HG02981 (cell line): ENCODE results near the gene MAML1.
"Not testable (repeated sequence)": the region's sequence is repeated elsewhere in the genome, so short reads cannot be mapped to it uniquely, and the experiment has no call there.

Experiments used
- ATAC-seq: cut with Tn5 transposase; IDR thresholded peaks from one replicate; pipeline ENCODE4 v1.9.1; 2021; ENCODE audit warnings: mild to moderate bottlenecking, moderate library complexity; ENCODE audit not compliant: unreplicated experiment

The MAML1 gene

DNA sequence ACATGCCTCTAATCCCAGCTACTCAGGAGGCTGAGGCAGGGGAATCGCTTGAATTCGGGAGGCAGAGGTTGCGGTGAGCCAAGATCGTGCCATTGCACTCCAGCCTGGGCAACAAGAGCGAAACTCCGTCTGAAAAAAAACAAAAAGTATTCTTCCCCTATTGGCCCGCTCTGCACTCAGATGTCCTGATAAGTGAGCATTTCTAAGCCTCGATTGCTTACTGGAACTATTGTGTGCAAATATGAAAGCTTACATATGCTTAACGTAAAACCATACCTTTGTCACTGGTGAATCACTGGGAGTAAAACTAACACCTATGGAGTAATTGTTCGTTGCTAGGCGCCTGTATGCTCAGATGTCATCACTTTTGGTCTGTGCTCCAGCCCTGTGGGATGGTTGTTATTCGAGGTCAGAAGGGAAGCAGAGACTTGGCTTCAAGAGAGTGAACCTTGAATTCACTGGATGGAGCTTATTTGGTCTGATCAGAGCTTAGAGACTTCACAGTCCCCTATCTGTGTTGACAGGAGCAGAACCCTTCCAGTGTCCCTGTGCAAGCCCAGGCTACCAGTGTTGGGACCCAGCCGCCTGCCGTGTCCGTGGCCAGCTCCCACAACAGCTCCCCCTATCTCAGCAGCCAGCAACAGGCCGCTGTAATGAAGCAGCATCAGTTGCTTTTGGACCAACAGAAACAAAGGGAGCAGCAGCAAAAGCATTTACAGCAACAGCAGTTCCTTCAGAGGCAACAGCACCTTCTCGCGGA is 35.9 kb downstream of the MAML1 start:
- no peak for ATAC-seq

DNA sequence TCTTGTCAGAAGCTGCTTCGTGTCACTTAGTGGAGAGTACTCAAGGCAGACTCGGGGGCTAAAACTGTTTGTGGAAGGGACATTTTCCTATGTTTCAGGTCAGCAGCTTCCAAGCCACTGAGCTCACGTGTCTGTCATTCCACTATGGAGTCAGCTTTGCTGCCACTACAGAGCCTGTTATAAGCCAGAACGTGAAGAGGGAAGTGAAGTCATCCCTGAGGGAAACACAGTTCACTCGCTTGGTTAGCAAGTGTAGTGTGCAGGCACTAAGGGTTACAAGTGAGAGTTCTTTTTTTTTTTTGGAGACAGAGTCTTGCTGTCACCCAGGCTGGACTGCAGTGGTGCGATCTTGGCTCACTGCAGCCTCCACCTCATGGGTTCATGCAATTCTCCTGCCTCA is 36.6 kb downstream of the MAML1 start:
- no peak for ATAC-seq

DNA sequence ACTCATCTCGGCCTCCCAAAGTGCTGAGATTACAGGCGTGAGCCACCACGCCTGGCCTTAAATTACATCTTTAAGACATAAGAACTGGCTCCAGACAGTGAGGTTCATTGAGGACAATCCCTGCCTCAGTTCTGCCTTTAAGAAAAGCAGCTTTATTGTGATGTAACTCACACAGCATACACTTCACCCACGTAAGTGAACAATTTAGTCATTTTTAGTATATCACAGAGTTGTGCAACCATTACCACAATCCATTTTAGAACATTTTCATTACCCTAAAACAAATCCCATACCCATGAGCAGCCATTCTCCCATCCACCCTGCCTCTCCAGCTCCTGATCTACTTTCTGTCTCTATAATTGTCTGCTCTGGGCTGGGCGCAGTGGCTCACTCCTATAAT is 37.2 kb downstream of the MAML1 start:
- no peak for ATAC-seq

DNA sequence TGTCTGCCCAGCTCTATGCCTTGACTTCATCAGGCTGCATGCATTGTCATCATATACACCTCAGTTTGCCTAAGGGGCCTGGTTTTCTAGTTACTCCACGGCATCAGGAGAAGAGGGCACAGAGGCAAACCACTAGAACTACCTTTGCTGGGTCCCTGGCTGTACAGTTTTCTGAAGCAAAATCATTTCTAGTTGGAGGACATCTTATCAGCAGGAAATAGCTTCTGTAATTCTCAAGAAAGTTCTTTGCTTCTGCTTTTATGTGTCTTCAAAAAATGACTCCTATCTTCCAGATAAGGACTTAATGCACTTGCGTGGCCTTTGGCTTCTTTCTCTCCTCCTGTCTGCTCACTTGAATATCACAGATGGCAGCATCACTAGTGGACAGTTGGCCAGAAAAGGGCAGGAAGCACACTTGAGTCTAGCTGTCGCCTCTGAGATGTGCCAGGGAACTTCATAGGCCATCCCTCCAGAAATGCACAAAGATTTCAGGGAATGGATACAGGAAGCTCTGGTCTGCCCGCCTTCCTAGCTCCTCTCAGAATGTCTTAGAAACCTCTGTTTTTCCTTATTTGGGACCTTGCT is 38.8 kb downstream of the MAML1 start:
- ATAC-seq, result no peak

DNA sequence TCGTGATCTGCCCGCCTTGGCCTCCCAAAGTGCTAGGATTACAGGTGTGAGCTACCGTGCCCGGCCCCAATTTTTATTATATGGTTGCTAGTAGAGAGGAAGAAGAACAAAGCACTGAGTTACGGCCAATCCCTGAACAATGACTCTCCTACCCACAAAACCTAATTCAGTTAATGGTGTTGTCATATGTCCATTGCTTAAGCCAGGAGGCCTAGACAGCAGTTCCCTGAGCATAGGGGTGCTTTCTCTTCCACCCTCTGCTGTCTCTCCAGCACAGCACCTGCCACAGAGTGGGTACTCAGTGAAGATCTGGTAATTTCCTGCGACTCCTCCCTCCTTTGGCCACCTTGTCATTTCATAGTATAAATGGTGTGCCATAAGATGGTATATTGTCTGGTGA is 39.7 kb downstream of the MAML1 start:
- ATAC-seq, result no peak

DNA sequence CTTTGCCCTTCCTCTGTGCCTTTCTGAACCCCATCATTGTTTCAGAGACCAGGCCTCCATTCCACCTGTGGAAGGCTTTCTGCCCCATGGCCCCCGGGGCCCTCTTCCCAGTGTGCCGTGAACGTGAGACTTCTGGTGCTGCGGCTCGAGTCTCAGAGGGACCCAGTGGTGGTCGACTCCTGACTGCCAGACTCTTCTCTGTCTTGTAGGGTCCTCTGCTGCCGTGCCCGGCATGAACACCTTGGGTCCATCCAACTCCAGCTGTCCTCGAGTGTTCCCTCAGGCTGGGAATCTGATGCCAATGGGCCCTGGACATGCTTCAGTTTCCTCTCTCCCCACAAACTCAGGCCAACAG is 41.0 kb downstream of the MAML1 start:
- no peak for ATAC-seq

DNA sequence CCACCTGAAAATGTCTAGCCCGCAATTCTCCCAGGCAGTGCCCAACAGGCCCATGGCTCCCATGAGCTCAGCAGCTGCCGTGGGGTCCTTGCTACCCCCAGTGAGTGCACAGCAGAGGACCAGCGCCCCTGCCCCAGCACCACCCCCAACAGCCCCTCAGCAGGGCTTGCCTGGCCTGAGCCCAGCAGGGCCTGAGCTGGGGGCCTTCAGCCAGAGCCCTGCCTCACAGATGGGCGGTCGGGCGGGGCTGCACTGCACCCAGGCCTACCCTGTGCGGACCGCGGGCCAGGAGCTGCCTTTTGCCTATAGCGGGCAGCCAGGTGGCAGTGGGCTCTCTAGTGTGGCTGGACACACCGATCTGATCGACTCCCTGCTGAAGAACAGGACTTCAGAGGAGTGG is 41.8 kb downstream of the MAML1 start:
- no peak for ATAC-seq

DNA sequence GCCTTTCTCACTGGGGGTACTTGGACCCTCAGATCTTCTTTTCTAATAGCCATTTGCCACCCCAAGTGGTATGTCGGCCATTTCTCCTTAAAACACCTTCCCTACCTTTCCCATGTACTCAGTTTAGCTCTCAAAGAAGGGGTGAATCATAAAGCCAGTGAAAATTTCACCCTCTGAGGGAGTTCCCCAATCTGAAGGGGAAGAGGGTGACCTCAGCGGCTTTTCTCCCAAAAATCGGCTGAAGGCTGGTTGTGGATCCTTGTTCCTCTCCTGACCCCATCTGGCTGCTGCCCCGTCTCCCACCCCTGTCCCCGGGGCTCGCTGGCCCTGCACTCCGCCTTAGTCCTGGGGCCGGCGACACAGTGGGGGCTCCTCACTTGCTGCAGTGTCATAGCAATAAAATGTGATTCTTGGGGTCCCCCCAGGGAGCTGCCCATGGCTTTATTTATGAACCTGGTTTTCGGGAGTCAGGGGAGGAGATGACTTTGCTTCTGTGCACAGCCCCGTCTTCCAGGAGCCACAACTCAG is 43.9 kb downstream of the MAML1 start:
- ATAC-seq, result no peak

DNA sequence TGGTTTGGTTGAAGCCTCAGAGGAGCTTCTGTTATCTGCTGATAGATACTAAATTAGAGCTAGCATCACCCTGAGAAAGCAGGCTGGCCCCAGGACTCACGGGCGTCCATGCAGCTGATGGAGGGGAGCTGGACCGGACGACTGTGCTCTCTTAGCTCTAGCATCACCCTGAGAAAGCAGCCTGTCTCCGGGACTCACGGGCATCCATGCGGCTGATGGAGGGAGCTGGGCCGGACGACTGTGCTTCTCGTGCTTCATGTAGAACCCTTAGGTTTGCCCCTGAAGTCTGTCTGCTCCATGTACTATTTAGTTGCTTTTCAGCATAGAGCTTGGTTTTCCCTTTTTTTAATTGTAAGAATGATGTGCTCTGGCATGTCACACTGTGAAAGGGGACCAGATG is 44.8 kb downstream of the MAML1 start:
- ATAC-seq, result no peak

DNA sequence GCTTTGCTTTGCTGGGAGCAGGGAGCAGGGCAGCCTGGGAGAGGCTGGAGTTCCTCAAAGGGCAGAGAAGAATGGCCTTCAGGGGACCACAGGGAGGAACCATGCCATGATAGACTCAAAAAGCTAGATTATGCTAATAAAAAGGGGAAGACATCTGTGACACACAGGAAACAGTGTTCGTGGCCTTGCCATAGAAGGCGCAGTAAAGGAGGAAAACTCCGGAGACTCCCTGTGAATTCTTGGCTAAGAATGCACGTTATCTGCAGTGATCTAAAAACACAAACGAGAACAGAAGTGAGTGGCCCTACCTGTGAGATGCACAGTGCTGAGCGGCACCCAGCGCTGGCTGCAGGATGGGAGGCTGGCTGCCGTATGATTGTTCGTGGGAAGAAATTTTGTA is 45.3 kb downstream of the MAML1 start:
- ATAC-seq, result no peak

DNA sequence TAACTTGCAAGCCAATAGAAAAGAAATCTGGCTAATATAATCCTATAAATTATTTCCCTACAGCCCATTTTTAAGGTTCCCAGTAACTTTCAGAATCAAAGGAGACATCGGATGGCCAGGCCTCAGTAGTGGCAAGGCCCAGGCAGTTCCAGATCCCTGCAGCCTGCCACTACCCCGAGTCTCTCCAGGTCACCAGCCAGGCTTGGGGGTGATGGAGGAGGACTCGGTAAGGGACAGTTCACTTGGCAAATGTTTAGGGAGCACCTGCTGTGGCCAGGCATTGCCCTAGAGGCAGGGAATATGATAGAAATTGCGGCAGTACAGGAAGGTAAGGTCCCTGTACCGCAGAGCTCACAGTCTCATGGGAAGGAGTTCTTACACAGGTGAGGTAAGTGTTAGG is 46.0 kb downstream of the MAML1 start:
- ATAC-seq, result no peak

DNA sequence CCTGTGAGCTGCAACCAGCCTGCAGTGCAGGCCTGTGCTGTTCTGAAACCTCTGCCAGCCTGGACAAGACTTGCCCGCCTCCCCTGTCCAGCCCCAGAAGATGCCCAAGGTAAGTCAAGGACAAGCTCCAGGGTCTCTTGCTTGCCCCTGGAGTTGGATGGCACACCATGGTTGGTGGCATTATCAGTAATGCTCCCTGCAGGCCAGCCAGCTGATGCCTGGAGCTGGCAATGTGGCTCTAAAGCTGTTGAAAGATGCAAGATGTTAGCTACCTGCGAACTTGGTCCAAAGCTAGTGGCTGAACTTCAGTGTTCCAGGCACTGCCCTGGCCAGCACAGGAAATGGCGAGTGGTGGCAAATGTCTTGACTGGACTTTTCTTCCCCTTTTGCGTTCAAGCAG is 47.2 kb downstream of the MAML1 start:
- ATAC-seq, result no peak

DNA sequence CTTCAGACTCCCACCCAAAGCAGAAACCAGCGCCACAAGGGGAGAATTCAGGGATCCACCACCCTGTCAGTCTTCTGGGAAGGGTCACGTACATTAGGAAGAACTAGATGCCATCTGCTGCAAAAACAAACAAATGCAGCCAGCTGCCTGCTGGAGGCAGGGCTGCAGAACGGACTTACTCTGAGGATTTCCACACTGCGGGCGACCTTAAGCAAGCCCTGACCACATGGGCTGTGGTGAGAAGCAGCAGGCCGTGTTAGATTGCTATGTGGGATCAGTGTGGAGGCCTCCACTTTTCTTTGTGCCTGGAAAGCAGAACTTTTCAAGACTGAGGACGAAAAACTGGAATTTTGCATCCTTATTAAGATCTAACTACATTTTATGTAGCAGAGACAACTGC is 47.7 kb downstream of the MAML1 start:
- ATAC-seq, result no peak

DNA sequence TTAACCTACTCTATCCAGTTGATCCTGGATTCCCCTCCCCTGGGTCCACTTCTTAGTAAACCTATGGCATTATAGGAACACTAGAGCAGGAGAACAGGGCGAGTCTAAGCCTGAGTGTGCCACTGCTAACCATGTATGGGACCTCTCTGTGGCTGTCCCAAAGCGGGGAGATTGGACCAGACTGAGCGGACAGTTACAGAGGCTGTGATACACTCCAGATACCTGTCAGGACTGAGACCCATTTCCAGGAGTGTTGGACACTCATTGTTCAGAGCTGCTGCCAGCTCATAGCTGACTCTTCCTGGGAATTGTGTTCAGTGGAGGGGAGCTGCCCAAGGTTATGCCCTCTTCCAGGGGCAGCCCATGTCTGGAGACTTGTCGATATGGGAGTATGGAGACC is 49.2 kb downstream of the MAML1 start:
- no peak for ATAC-seq

DNA sequence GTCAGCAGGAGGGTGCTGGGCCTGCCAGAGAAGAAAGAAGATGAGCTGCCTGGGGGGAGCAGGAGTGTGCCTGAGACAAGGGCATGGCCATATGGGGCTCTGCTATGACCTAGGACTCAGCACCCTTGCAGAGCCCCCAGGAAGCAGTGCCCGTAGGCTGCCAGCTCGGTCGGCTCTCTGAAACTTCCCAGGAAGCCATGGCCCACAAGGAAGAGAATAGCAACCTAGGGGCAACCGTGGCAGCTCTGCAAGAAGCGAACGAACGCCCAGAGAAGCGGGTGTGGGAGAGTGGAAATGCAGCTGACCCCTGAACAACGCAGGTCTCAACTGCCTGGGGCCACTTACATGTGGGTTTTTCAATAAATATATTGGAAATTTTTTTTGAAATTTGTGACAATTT is 50.5 kb downstream of the MAML1 start:
- no peak for ATAC-seq

DNA sequence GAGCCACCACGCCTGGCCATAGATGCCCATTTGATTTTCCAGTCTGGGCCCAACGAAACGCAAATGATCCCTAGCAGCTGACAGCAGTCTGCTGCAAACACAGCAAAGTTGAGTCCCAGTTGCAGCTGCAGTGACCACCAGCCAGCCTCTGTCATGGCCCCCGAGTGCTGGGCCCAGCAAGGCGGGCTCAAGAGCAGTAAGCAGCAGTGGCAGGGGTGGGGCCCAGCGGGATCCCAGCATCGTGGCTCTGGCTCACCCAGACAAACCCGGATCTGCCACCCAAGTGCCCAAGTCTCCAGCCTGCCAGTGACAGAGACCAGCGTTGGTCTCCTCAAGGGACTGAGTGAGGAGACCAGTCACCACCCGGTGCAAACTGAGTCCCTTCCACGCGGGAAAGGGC is 54.2 kb downstream of the MAML1 start:
- ATAC-seq, result no peak

DNA sequence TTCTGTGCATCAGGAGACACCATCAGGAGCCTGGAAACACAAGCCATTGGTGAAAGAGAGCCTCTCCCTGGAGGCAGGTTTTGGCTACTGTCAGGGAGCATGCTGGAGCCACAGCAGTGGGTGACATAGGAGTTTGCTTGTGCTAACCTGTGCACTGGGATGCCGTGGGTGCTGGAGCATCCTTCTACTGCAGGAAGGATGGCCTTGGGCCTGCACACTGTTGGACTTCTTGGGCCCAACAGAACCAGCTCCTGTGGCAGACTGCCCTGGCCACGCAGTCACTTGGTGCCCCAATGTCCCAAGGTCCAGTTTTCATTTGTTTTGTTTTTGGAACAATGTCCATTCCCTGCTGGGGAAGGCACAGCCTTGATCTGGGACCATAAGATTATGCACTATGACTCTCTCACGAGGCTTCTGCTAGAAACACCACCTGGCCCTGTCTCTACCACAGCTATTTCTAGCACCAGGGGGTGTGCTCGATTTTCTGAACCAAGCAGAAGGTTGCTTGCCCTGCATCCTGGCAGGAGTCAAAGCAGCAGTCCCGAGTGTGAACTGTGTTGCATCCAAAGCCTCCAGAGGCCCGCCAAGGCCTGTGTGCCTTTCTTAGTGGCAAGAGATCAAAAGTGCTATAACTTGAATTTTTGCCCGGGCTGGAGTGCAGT is 55.7 kb downstream of the MAML1 start:
- ATAC-seq, result no peak

DNA sequence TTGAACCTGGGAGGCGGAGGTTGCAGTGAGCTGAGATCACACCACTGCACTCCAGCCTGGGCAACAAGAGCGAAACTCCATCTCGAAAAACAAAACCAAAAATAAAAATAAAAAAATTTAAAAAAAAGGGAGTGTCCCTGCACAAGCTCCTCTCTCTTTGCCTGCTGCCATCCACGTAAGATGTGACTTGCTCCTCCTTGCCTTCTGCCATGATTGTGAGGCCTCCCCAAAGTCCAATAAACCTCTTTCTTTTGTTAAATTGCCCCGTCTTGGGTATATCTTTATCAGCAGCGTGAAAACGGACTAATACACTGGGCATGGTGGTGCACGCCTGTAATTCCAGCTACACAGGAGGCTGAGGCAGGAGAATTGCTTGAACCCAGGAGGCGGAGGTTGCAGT is 56.7 kb downstream of the MAML1 start:
- ATAC-seq, result not testable (repeated sequence)

DNA sequence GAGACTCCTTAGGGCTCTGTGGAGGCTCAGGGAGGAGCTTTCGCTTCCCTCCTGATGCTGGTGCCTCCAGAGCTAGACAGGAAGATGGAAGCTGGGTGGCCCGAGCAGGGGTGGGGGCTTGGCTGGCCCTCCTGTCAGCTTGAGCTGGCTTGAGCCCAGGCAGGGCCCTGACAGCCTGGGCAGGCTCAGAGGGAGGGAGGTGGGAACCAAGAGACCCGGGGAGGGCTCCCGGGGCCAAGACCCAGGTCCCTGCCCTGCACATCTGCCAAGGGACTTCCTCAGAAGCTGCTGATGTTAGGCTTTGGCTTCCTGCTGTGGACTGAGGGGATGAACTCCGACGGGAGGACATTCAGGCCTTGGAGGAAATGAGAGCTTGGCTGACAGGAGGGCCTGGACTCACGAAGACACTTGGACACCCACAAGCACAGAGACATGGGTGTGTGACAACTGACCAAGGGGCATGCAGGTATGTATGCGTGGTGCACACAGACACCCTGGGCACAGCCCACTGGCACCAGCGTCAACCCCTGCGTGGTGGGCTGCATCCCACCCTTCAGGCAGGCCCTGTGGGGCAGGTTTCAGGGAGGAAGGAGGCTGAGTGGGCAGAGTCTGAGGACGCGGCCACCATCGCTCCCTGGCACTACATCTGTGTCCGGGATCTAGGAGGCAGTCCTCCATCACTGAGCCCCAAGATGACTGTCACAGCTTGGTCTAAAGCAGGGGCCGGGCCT is 59.4 kb downstream of the MAML1 start:
- ATAC-seq, result no peak

DNA sequence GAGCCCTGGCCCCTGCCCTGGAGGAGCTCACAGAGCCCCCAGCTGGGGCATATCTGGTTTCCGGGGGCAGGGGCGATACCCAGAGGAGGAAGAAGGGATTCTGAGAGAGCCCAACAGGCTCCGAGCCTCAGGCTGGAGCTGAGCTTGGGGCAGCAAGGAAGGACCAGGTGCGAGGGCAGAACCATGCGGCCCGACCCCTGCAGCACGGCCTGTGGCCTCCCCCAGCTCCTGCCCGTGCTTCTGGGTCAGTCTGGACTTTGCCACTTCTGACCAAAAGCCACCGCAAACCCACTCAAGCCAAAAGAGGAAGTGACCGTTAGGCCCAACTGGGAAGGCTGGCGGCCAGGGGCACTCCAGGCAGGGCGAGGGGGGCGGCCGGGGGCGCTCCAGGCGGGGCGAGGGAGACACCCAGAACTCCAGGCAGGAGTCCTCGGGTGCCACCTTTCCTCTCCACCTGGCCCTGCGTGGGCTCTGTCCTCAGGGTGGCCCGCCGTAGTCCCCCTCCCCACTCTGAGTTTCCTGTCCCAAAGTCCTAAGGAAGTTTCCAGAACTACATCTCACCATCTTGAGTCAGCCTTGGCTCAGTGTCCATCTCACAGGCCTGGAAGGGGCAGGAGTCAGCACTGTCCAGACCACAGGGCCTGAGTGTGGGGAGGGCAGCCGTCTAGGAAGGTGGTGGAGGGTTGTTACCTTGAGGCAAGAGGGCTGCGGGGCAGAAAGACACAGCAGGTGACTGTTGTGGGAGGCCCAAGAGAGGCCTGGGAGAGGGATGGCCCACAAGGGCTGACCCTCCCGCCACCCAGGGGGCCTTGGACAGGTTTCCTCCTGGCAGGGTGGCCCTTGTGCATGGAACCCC is 60.2 kb downstream of the MAML1 start:
- no peak for ATAC-seq
